Glomerular visceral epithelial cell (primary cell): ENCODE data around the gene PCCA.
A peak's percentile ranks its signal among the peaks of the same experiment; 100 is the strongest.
"Not testable (repeated sequence)": the region's sequence is repeated elsewhere in the genome, so short reads cannot be mapped to it uniquely, and the experiment has no call there.

Source experiments
- DNase-seq: peaks from one replicate; pipeline ENCODE4 v3.0.0-alpha.2; 2016; ENCODE audit errors: extremely low spot score

Gene PCCA

GRCh38 chr13:100362781-100363180, 273.9 kb downstream of the PCCA start:
- no peak for DNase-seq

GRCh38 chr13:100363285-100363711, 274.4 kb downstream of the PCCA start:
- peak; percentile 6 for DNase-seq

GRCh38 chr13:100363874-100364273, 275.0 kb downstream of the PCCA start:
- DNase-seq, result no peak

DNA sequence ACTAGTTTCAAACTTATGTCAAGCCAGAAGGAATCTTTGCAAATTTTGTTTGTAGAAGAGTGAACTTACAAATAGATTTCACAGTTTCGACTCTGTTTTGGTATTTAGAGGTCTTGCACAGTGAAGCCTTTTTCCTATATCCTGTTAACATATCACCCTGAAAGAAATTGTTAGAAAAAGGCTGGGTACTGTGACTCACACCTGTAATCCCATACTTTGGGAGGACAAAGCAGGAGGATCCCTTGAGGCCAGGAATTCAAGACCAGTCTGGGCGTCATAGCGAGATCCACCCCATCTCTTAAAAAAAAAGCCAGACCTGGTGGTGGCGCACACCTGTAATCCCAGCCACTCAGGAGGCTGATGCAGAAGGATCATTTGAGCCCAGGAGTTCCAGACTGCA, 275.7 kb downstream of the PCCA start:
- no peak for DNase-seq

DNA sequence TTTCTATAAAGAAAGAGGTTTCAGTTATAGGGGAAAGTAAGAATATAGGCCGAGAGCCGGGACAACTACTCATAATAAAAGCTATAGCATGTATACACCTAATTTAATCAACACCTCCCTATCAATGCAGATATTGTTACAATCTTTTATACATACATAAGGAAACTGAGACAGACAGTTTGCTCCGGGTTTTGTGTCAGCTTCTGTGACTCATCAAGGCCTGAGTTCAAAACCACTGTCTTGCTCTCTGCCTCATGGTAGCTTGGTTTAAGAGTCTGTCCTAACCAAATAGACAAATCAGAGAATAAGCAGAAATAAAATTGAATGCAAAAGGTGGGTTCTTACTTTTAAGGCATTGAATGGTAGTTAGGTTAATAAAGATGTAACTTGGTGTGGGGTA, 276.8 kb downstream of the PCCA start:
- DNase-seq, result no peak

GRCh38 chr13:100378533-100378932, 289.6 kb downstream of the PCCA start:
- DNase-seq, result no peak

DNA sequence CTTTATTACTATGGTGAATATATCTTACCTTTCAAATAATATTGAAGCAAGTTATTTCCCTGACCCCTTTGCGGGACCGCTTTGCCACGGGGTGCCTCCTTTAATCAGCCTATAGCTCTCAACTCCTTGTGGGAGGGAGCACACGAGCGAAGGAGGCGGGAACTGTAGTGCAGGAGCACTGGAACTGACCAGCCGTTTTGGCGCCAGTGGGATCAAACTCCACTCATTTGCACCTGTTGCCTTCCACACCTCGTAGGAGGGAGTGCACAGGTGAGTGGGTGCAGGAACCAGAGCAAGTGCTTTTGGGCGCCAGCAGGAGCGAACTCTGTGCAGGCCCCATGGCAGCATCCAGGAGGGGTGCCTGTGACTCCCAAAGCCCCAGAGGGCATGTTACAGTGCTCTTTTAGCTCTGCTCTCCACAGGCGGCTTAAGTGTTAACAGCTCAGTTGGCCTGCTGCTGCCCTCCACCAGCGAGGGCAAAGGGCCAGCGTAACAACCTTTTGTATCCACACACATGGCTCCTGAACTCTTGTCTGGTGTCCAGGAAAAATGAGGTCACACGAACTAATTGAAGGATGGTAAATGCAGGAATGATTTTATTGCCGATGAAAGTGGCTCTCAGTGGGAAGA, 292.8 kb downstream of the PCCA start:
- no peak for DNase-seq

DNA sequence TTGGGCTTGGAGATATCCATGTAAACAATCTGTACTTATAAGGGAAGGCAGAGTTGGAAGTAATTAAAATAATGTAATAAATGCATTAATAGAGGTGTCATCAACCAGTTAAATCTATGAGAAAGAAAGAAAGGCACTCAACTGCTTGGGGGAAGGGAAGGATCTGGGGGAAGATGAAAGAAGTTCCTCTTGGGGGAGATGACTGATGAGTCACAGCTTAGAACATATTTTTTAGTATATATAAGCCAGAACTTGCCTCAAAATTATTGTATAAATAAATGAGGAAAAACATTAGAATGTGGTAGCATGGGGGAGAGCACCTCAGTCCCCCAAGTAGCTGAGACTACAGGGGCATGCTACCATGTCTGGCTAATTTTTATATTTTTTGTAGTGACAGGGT, 293.9 kb downstream of the PCCA start:
- DNase-seq, result peak; percentile 6

DNA sequence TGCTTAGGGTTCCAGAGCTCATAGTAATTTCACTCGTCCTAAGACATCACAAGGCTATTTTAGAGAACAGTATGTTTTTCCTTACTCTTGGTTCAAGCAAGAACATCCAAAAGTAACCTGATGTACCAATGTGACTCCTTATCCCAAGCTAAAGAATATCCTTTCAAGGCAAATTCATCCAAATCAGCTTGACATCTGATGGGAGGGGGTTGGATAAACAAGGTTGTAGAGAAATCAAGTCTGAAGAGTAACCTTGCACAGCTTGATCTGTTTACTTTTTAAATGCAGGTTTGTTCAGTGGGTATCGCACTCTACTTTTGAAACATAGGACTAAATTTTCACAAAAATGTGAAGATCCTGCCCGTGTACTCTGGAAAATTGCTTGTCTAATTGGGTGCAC, 298.5 kb downstream of the PCCA start:
- DNase-seq, result no peak

DNA sequence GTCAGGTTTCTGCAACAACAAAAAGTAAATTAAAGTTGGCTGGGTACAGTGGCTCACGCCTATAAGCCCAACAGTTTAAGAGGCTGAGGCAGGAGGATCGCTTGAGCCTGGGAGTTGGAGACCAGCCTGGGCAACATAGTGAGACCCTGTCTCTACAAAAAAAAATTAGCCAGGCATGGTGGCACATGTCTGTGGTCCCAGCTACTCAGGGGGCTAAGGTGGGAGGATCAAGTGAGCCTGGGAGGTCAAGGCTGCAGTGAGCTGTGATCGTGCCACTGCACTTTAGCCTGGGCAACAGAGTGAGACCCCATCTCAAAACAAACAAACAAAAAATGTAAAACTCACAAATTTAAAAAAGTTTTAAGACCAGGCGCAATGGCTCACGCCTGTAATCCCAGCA, 299.3 kb downstream of the PCCA start:
- not testable (repeated sequence) for DNase-seq

- DNase-seq, result no peak
Measured at GRCh38 chr13:100388923-100389322, 300.0 kb downstream of the PCCA start.

DNA sequence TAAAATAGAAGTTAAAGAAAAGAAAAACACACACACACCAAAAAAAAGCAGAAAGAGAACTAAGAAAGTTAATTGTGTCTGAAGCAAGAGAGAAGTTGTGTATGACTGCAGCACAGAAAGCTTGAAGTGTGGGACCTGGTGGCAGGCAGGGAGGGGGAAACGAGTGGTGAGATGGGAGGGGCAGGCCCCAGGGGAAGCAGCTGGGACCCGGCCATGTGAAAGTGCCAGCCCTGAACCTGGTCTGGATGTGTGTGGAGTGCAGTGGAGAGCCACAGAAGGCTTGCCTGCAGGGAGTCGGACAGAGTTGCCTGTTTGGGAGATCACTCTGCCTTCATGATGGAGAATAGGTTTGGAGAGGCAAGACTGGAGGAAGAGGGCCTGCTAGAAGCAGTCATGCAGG, 300.7 kb downstream of the PCCA start:
- no peak for DNase-seq

- DNase-seq, result peak; percentile 94
Measured at GRCh38 chr13:100392709-100393630, 304.1 kb downstream of the PCCA start.

GRCh38 chr13:100394005-100394695, 305.3 kb downstream of the PCCA start:
- DNase-seq, result no peak

DNA sequence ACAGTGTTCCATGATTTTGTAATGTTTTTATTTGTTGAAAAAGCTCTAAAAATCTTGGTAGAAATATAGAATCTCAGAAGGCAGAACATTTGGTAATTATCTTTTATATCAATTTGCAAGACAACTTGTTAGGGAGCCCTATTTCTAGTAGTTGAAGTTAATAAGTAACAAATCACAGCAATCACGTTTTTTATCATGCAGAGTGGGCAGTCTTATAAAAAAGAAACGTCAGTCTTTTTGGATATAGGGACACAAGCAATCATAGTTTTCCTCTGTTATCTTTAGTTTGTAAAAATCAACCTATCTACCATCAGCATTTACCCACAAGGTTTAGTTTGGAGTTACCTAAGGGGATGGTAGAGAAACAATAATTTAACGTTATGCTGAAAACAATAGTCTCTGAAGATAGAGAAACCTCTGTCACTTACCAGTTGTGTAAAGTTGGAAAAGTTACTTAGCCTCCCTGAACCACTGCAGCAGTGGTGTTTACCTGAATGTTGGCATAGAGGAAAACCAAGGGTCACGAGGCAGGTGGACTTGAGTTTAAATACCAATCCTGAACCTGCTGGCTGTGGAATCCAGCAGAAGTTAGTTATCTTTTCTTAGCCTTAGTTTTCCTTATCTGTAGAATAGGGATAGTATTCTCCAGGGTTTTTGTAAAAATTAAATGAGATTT, 306.9 kb downstream of the PCCA start:
- no peak for DNase-seq

- DNase-seq, result no peak
Measured at GRCh38 chr13:100396776-100397175, 307.9 kb downstream of the PCCA start.

DNA sequence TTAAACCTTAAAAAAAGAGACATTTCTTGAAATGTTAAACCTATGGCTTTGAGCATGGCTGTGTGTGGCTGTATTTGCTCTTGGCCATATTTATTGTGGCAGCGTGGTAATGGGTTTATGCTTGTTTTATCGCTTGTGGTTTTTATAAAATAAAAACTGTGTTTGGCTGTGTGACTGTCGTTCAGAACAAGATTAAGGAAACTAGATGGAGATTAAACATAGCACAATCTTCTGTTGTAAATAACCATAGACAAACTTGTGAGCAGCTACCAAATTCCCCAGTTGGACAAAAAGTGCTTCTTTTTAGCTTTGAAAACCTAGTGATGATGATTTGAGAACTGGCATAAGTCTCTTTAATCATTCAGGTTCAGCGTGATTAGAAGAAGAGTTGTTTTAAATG, 308.7 kb downstream of the PCCA start:
- no peak for DNase-seq

DNA sequence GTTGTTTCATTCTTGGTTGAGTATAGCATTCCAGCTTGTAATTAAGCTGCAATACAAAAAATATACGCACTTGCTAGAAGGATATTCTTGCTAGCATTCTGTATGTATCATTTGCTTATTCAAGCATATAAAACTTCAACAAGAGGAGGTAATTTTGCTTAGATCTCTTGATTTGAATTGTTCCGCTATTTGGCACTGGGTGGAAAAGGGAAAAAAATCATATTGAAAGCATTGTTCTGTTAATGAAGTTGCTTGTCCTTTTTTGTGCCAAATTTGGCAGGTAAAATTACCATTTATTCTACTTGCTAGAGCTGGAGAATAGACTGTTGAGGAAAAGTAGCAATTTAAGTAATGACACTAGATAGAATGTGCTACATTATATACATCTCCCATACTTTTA, 309.5 kb downstream of the PCCA start:
- no peak for DNase-seq

GRCh38 chr13:100399455-100399854, 310.6 kb downstream of the PCCA start:
- DNase-seq, result no peak

- DNase-seq, result no peak
Measured at GRCh38 chr13:100403675-100404074, 314.8 kb downstream of the PCCA start.

- no peak for DNase-seq
Measured at GRCh38 chr13:100409132-100409531, 320.2 kb downstream of the PCCA start.

DNA sequence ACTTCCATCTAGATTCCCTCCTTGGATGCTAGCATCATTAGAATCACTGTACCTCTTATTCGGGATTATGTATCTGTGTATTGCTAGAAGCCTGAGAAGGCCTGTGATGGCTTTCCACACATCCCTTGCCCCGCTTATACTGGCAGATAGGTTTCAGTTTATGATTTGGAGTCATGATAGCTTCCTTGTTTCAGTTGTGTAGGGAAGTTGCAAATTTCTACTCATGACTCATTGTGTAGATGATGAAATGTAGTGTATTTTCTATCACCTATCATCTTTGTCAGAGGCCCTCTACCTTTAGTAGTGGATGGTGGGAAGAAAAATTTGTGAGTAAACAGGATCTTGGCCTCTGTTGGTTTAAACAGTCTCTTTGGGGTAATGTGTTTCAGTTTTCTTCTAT, 334.5 kb downstream of the PCCA start:
- DNase-seq, result no peak
